Gastroesophageal sphincter (tissue), 3 donors: ENCODE data around the gene CFP.

Experiments used
- CTCF ChIP-seq, 4 experiments: fragments of 200-600 bp in 2 of 4; fragments of 450-650 bp in 2 of 4; sonication (generic) in 1 of 4; IDR thresholded peaks; one replicate each; pipeline ENCODE4 v1.5.1; 2017 to 2019; ENCODE audit warnings: antibody characterized with exemption in 4 of 4, mild to moderate bottlenecking in 2 of 4, moderate library complexity in 2 of 4
- POLR2AphosphoS5 ChIP-seq: sonication (generic); formaldehyde crosslinking; IDR thresholded peaks from one replicate; pipeline ENCODE4 v1.6.1; 2017; ENCODE audit warnings: antibody characterized with exemption

GRCh38 chrX:47632666-47633065, 2.9 kb upstream of the CFP start:
- TF ChIP-seq POLR2AphosphoS5, result no peak
- TF ChIP-seq CTCF (IDR thresholded peaks at IDR 0.05), result no peak
